IPS-18c (cell line): ENCODE results near the gene LZTFL1.

Experiments used
- H3K4me3 ChIP-seq: 2 replicates; pipeline ENCODE4 v1.7.0; 2013; ENCODE audit warnings: low read depth, mild to moderate bottlenecking, low read length, moderate library complexity; ENCODE audit not compliant: insufficient read depth
- H3K9me3 ChIP-seq: one replicate; pipeline ENCODE4 v1.6.1; 2013; ENCODE audit warnings: mild to moderate bottlenecking, low read length, moderate library complexity; ENCODE audit not compliant: control insufficient read depth, insufficient read depth

The LZTFL1 gene

GRCh38 chr3:45830121-45830520 is 11.8 kb downstream of the LZTFL1 start:
- Histone ChIP-seq H3K4me3 (no peak overlapping the region), H3K9me3 (no peaks in the 10 kb centered on the region)

GRCh38 chr3:45826908-45827307 is 15.0 kb downstream of the LZTFL1 start:
- H3K9me3 ChIP-seq, result no peaks in the 10 kb centered on the region
- no peak overlapping the region for H3K4me3 ChIP-seq

DNA sequence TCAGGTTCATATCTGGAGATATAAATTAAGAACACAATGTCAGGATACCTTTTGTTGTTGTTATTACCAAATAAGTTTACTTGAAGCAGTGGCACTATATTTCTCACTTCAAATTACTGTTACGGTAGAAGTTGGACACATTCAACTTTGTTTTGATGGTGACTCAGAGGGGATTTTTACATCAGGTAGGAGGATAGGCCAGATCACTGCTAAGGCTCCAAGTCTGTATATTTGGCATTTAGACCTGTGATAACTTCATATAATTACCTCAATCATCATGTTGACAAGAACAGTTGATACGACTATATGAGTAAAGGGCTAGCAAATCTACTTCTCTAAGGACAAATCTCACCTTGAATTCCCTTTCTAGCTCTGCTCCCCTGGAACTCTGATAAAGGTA is 15.6 kb downstream of the LZTFL1 start:
- no peak overlapping the region for H3K4me3 ChIP-seq
- H3K9me3 ChIP-seq, result no peaks in the 10 kb centered on the region

DNA sequence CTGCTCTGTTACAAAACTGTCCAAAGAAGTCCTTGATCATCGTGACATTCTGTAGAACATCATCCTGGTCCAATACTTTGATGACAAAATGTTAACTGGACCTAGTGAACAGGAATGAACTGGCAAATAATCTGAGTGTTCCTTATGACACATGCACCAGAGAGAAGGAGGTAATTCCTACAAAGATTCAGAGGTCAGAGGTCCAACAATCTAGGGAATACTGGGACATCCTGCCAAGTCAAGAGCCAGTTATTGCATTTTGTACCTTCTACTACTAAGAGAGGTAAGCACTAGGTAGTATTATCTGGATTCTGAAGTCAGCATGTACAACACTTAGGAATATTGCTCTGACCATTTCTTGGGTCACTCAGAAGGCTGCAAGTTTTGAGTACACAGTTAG is 20.8 kb downstream of the LZTFL1 start:
- no peak overlapping the region for H3K4me3 ChIP-seq
- no peaks in the 10 kb centered on the region for H3K9me3 ChIP-seq

- Histone ChIP-seq H3K4me3 (no peak overlapping the region), H3K9me3 (no peaks in the 10 kb centered on the region)
Measured at GRCh38 chr3:45819543-45819942, 22.4 kb downstream of the LZTFL1 start.

DNA sequence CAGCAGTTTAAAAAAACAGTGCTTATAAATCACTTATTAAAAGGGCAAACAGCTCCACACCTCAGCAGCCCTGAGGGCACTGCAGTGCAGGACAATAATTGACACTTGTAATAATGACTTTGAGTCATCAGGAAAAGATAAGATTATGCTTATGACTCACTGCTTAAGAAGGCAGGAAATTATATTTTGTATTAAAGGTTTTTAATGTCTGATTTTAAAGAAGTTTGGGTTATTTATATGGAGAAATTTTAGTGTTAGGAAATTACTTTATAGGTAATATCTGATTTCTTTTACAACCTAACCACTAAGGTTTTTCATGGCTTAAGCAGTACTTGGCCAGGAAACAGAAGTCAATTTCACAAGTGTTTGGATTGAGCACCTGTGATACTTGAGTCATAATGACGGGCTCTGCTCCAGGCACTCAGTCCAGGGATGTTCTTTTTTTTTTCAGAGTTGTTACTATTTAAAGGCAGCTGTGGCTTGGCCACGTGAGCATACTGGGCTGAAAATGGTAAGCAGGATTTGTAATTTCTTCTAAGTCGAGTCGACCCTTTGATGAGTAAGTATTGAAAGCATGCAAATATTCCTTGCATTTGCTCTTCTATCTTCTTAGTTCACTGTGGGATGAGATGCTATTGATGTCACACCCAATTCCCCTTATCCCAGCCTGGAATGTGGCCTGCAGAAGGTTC is 23.9 kb downstream of the LZTFL1 start:
- Histone ChIP-seq H3K9me3 (no peaks in the 10 kb centered on the region), H3K4me3 (no peak overlapping the region; the same call in 1 of the 2 replicates)

DNA sequence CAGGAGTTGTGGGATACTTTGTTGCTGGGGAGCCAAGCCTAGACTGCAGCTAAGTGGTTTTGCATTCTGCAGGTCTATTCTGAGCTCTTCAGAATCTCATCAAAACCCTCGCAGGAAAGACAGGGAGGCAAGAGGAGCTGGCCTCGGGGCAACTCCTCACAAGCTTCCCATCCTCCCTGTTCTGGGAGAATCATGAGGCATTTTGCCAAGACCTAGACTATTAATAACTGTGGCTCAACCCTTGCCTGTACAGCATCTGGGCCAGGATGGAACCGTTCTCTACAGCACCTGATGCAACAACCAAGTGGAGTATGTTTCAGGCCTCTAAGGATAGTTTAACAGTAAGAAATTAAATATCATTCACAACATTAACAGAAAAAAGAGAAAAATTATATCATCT is 25.4 kb downstream of the LZTFL1 start:
- no peak overlapping the region for H3K4me3 ChIP-seq
- H3K9me3 ChIP-seq, result no peaks in the 10 kb centered on the region

DNA sequence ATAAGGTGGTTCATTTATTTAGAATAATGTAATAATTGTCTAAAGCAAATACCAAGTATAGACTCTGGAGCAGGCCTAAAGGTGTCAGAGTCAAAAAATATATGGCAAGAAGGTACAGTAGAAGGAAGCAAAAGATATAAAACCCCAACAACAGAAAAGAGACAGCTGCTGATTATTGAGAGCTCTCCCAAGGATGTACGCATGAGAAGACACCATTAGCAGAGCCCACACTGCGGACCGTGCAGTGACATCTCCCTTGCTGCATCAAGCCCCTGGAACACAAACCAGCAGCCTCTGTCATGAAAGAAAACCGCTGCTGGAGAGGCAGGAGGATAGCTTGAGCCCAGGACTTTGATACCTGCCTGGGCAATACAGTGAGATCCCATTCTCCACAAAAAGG is 27.6 kb downstream of the LZTFL1 start:
- H3K4me3 ChIP-seq, result no peak overlapping the region
- no peaks in the 10 kb centered on the region for H3K9me3 ChIP-seq

DNA sequence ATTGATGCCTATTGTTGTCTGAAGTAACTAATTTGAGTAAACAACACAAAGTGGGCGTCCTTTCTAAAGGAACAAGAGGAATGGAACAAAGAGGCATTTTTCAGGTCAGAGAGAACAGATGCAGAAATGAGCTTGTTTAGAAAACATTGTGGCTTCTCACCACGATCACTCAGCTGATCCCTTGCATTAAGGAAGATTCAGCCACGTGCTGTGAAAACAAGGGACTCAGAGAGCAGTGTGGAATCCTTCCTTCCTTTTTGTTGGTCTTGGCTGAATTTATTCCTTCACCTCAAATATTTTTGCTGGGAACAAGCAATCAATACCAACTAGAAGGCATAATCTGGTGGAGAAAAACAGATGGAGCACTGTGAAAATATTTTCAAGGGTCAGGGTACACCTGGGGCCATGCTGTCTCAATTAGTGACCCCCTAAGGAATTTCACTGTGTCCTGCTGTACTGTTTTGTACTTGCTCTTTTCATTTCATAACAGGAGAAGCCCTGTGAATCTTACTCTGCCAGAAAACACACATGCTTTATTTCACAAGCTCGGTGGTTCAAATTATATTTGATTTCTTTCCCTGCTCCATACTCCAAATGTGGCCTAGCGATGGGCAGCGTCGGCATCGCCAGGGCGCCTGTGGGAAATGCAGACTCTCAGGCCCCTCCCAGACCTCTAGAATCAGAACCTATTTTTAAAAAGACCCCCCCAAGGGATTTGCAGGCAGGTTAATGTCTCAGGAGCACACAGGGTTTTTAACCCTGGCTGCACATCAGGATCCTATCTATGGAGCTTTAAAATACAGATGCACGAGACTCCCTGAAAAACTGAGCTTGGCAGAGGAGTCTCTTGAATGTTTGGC is 34.0 kb downstream of the LZTFL1 start:
- no peaks in the 10 kb centered on the region for H3K9me3 ChIP-seq

DNA sequence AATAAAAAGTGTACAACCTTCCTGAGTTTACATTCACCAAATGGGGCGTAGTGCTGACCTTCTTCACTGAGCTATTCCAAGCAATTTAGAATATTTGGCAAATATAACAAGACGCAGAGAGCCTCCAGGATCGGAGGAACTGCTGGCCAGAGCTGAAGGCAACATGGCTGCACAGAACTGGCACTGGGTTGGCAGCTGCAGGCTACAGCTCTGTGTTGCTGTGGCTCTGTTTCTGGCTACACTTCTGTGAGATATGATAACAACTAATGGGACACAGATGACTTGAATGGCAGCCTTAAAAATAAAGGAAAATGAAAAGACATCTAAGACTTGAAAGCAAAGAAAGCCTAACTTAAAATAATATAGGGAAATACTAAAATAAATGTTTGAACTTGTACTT is 34.8 kb downstream of the LZTFL1 start:
- H3K9me3 ChIP-seq, result no peaks in the 10 kb centered on the region

More for the DNA sequence above, 34.0 kb downstream of the LZTFL1 start:
- no peak overlapping the region for H3K4me3 ChIP-seq

GRCh38 chr3:45806072-45806471 is 35.8 kb downstream of the LZTFL1 start:
- H3K4me3 ChIP-seq, result no peak overlapping the region
- H3K9me3 ChIP-seq, result no peaks in the 10 kb centered on the region

More for the DNA sequence above, 34.8 kb downstream of the LZTFL1 start:
- no peak overlapping the region for H3K4me3 ChIP-seq

GRCh38 chr3:45803252-45803935 is 38.5 kb downstream of the LZTFL1 start:
- Histone ChIP-seq H3K9me3 (no peaks in the 10 kb centered on the region), H3K4me3 (no peak overlapping the region)

- no peaks in the 10 kb centered on the region for H3K9me3 ChIP-seq
- no peak overlapping the region for H3K4me3 ChIP-seq
Measured at GRCh38 chr3:45802146-45802545, 39.8 kb downstream of the LZTFL1 start.

DNA sequence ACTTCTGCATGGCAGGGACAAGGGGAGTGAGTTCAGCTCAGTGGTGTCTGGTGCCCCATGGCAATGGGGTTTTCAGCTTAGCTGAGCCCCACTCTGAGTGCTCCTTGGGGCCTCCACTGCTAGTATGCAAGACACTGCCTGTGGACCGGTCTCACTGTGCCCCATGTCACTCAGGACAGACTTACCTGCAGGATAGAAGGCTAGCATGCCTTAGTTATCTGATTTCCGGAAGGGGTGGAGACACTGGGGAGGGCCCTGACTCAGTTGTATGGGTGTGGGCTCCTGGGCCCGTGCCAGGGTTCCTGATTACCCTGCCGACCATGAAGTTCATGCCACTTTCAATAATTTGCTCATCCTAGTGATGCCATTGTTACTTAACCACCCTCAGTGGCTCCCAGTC is 41.3 kb downstream of the LZTFL1 start:
- H3K4me3 ChIP-seq, result no peak overlapping the region
- no peaks in the 10 kb centered on the region for H3K9me3 ChIP-seq

DNA sequence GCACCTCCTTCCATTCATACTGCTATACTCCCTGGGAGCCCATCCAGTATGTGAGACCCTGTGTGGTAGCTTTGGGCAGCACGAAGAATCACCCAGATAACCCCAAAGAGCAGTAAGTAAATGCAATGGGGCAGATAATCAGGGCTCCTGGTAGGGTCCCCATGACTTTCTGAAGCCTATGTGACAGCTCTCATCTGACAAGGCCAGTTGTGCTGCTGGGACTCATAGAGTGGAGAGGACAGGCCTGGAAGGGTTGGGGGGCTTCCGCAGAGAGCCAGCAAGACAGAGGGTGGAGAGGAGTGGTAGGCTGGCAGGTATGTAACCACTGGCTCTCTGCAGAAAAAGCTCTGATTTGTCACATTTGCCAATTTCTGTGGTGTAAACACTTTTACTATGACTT is 42.3 kb downstream of the LZTFL1 start:
- Histone ChIP-seq H3K9me3 (no peaks in the 10 kb centered on the region), H3K4me3 (no peak overlapping the region)

GRCh38 chr3:45798034-45798433 is 43.9 kb downstream of the LZTFL1 start:
- Histone ChIP-seq H3K9me3 (no peaks in the 10 kb centered on the region), H3K4me3 (no peak overlapping the region)

- H3K4me3 ChIP-seq, result peak overlapping the region; percentile 71
- no peaks in the 10 kb centered on the region for H3K9me3 ChIP-seq
Measured at GRCh38 chr3:45796902-45797637, 44.8 kb downstream of the LZTFL1 start.
